Fibroblast of mammary gland (primary cell): ENCODE measurements around the gene RNF175.
A peak's percentile ranks its signal among the peaks of the same experiment; 100 is the strongest.

Experiments
- DNase-seq: peaks from one replicate; pipeline ENCODE4 v3.0.0-alpha.2; 2010; ENCODE audit warnings: low read depth
- H3K4me3 ChIP-seq: 2 replicates; pipeline ENCODE4 v1.5.1; 2011; ENCODE audit warnings: low read depth, mild to moderate bottlenecking, low read length, moderate library complexity; ENCODE audit not compliant: control insufficient read depth
- TF ChIP-seq, protein P1 (sequence below): conservative IDR thresholded peaks from 2 replicates; pipeline ENCODE4 v1.5.1; 2011; ENCODE audit warnings: low read depth, low read length, inconsistent platforms; ENCODE audit not compliant: control insufficient read depth, insufficient read depth

The RNF175 gene

DNA sequence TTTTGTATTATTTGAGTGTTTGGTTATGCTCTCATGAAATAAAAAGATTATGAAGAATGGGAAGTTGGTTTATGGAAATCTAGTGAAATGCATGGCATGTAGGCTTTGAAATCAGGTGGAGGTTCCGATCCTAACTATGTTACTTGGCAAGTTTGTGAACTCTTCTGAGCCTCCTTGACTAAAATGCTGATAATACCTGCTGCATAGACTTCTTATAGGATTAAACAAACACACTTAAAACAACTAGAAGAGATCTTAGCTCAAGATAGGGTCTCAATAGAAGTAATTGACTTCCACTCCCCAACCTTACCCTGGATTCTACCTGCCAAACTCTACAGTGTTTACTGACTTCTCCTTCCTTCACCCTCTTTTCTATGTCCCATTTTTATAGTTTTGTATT, 97.9 kb downstream of the RNF175 start:
- no peak overlapping the region for H3K4me3 ChIP-seq
- TF ChIP-seq, protein P1, sequence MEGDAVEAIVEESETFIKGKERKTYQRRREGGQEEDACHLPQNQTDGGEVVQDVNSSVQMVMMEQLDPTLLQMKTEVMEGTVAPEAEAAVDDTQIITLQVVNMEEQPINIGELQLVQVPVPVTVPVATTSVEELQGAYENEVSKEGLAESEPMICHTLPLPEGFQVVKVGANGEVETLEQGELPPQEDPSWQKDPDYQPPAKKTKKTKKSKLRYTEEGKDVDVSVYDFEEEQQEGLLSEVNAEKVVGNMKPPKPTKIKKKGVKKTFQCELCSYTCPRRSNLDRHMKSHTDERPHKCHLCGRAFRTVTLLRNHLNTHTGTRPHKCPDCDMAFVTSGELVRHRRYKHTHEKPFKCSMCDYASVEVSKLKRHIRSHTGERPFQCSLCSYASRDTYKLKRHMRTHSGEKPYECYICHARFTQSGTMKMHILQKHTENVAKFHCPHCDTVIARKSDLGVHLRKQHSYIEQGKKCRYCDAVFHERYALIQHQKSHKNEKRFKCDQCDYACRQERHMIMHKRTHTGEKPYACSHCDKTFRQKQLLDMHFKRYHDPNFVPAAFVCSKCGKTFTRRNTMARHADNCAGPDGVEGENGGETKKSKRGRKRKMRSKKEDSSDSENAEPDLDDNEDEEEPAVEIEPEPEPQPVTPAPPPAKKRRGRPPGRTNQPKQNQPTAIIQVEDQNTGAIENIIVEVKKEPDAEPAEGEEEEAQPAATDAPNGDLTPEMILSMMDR, result no peak
- no peak for DNase-seq

DNA sequence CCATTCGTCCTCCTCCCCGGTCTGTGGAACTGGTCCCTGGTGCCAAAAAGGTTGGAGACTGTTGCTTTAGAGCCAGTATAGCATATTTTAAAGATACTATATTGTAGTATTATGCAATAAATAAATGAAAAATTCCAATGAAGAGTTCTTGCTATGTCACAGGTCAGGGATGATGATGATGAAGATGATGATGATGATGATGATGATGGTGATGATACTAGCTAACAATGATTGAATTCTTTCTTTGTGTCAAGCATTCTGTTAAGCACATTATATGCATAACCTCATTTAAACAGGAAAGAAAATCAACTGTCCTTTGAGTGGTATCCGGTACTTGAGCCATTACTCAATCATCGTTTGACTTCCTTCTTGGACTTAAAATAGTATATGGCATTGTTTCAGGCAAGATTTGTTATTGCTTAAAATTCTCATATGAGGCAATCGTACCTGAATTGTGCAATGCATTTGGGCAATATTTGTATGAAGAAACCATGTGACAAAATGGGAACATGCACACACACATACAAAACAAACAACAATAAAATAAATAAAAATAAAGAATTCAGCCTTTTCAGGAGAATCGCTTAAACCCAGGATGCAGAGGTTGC, 98.5 kb downstream of the RNF175 start:
- peak; percentile 73 for DNase-seq
- no peak overlapping the region for H3K4me3 ChIP-seq
- TF ChIP-seq, protein P1, result no peak
